Measurements from ENCODE around the gene ZBBX.
"Not testable (repeated sequence)": the region's sequence is repeated elsewhere in the genome, so short reads cannot be mapped to it uniquely, and the experiment has no call there.

ZBBX gene, protein sequence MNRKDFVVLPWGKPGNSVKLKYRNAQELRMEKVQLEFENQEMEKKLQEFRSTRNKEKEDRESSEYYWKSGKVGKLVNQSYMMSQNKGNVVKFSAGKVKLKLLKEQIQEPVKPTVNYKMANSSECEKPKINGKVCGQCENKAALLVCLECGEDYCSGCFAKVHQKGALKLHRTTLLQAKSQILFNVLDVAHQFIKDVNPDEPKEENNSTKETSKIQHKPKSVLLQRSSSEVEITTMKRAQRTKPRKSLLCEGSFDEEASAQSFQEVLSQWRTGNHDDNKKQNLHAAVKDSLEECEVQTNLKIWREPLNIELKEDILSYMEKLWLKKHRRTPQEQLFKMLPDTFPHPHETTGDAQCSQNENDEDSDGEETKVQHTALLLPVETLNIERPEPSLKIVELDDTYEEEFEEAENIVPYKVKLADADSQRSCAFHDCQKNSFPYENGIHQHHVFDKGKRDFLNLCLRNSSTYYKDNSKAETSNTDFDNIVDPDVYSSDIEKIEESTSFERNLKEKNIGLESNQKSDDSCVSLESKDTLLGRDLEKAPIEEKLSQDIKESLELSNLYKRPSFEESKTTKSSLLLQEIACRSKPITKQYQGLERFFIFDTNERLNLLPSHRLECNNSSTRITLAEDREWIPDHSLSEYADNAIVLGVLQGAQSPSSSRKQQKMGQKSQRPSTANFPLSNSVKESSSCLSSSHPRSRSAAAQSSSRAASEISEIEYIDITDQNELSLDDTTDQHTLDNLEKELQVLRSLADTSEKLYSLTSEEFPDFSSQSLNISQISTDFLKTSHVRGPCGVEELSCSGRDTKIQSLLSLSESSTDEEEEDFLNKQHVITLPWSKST

DNA sequence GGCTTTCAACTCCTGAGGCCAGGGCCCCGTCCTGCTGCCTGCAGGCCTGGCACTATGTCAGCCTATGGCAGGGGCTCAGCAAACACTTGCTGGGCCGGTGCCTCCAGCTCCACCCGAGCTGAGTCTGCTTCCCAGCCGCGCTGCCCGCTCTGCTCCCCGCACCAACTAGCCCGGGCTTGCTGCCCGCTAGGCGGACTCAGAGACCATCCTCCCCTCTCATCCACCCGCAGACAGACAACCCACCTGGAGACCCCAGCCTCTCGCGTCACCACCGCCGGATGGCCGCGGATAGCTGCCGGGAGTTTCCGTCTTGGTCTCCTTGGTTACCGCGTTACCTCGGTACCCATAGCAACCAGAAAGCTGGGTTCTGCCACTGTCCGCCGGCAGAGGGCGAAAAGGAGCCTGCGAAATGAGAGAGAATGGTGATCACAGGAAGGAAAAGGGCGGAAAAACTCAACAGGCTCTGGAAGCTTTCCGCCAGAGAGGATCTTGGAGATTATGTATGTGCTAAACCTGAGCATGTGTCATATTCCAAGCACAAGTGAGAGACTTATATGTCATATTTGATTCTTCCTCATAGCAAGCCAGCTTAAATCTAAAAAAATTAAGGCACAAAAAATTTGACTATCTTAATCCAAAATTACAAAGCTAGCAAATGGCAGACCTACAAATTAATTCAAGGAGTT, at the start of gene ZBBX:
Gene ZBBX, minus strand, starts transcription at position 294 of the 686 bp plus-strand sequence. CDS start 7,396 bp downstream, outside the sequence.
- DNase-seq, result peak; percentile 71

GRCh38 chr3:167426962-167427361, 46.9 kb upstream of the ZBBX start:
- DNase-seq, result not testable (repeated sequence)

DNA sequence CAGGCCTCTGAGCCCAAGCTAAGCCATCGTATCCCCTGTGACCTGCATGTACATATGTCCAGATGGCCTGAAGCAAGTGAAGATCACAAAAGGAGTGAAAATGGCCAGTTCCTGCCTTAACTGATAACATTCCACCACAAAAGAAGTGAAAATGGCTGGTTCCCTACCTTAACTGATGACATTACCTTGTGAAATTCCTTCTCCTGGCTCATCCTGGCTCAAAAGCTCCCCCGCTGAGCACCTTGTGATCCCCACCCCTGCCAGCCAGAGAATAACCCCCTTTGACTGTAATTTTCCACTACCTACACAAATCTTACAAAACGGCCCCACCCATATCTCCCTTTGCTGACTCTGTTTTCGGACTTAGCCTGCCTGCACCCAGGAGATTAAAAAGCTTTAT, 42.3 kb upstream of the ZBBX start:
- DNase-seq, result not testable (repeated sequence)

GRCh38 chr3:167409611-167410010, 29.5 kb upstream of the ZBBX start:
- no peak for DNase-seq

- DNase-seq, result peak; percentile 8
Measured at GRCh38 chr3:167406876-167407492, 26.9 kb upstream of the ZBBX start.

DNA sequence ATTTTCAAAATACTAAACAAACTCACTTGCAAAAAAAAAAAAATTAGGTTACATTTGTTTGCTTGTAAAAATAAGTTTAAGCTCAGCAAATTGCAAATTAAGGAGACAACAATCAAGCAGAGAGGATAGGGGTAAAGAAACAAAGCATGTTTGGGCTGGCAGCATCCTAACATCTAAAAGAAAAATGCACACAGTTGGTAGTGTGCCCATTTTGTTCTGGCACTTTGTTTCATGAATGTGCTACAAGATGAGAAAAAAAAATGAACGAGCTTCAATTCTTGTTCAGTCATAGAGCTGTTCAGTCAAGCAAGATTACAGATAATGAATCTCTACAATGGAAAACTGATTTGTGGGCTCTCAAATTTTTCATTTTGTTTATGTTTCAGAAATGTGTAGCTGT, 17.7 kb upstream of the ZBBX start:
- DNase-seq, result no peak

DNA sequence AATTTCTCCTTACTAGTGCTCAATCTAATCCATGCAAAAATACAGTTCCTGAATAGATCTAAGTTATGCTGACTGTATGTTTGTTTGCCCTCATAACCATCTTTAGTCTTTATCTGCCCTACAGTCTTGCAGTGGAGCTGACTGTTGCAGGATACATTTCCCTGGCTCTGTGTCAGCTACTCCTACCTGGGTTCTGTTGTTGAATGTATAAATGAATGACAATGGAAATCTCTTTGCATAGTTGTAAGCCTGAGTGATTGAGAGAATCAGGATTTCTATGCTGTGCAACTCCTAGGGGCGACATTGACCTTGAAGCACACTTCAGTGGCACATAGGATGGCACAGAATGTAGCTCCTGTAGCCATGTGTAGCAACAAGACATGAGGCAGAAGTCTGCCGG, 16.0 kb upstream of the ZBBX start:
- no peak for DNase-seq

GRCh38 chr3:167394003-167394402, 13.9 kb upstream of the ZBBX start:
- DNase-seq, result no peak

DNA sequence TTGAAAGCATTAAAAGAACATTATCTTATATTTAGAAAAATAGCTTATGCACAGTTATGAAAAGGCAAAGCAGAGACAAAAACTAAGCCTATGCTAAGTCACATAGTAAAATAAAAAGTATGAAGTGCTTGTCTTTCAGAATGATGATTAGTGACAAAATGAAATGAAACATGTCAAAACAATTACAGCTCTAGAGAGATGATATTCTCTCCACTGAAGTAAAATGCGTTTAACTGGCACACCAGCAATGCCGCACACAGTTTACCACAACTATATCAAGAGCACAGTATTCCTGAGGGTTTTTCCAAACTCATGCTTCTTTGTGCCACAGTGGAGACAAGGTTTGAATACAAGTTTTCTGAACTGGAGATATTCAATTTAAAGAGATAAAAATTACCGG, 2.1 kb upstream of the ZBBX start:
- no peak for DNase-seq

- DNase-seq, result no peak
Measured at GRCh38 chr3:167375478-167375877, 4.6 kb downstream of the ZBBX start.

GRCh38 chr3:167372138-167372537, 8.0 kb downstream of the ZBBX start:
- no peak for DNase-seq

- peak; percentile 45 for DNase-seq
Measured at GRCh38 chr3:167361948-167362347, 18.1 kb downstream of the ZBBX start.

DNA sequence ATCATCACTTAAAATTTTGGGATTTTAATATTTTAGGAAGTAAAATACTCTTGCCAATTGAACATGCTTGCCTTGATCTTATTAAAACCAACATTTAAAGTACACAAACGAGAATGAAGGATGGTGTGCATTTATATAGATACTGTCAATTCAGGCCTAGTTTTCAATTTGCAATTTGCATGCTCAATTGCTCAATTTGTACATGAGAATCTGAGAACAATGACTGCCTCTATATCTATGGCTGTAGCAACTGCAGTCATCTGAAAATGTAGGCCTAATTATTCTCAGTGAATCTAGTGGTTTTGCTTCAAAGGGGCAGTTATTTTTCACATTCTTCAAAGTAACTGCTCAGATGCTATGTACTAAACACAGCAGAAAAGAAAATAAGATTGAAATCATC, 18.8 kb downstream of the ZBBX start:
- peak; percentile 69 for DNase-seq

GRCh38 chr3:167355446-167355845, 24.7 kb downstream of the ZBBX start:
- no peak for DNase-seq

GRCh38 chr3:167354751-167355150, 25.3 kb downstream of the ZBBX start:
- DNase-seq, result no peak

DNA sequence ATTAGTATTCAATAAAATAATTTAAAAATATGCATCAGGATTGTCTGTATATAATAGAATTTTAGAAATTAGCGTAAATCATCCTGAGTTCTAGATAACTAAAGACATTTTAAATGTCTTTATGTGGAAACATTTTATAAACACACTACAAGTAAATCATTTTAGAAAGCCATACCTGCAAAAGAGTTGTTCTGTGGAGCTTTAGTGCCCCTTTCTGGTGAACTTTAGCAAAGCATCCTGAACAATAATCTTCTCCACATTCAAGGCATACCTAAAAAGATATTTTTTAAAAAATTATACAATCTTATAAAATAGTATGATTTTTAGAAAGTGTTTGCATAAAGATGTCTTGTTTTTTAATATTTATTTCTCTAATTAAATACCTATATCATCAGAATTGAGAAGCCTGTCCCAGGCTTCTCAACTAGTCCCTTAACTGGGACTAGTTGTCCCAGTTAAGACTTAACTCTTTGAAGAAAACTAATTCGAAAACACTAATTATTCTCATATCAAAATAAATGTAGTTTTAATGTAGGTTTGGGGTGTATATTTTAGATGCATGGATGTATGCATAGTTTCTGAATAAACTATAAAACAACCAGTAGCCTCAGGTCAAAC, 29.7 kb downstream of the ZBBX start:
- DNase-seq, result no peak

GRCh38 chr3:167346171-167346570, 33.9 kb downstream of the ZBBX start:
- DNase-seq, result no peak

GRCh38 chr3:167330993-167331785, 48.9 kb downstream of the ZBBX start:
- no peak for DNase-seq

DNA sequence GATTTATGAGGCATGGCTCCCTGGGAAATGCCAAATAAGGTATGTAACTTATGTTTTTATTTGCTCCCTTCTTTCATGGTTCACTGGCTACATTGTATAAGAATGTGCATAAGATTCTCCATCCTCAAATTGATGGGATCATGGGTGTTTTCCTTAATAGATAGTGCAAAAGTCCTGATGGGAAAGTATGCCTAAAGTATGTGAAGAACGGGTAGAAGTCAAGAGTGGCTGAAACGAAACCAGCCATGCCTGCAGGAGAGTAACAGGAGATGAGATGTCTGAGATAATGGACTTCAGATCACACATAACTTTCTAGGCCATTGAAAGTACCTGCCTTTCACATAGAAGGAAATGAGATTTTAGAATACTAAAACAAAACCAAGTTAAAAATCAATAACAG, 56.5 kb downstream of the ZBBX start:
- no peak for DNase-seq

DNA sequence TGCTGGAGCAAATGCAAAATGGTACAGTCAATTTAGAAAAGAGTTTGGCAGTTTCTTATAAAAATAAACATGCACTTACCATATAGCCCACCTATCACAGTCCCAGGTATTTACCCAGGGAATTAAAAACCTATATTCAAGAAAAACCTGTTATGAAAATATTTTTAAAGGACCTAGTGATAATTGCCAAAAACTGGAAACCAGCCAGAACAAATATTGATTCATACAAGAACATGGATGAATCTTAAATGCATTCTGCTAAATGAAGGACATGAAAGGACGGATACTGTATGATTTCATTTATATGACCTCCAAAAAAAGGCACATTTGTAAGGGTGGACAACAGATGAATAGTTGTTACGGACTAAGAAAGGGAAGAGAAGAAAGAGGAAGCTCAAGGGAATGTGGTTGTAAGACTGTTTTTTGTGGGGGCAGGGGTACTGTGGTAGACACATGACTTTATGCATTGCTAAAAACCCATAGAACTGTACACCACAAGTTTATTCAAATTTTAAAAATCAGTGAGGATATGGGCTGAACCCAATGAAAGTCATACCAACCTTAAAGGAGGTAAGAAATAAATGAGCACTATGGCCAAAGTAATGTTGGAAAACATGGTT, 61.0 kb downstream of the ZBBX start:
- DNase-seq, result no peak

- DNase-seq, result no peak
Measured at GRCh38 chr3:167318306-167318705, 61.8 kb downstream of the ZBBX start.

Data from NCI-H526 treated with DMSO at 0.1 percent for 48 hours (cell line).